K562 (cell line): ENCODE data around the gene CCT5. TPM values are rescaled to one million over a fixed set of nuclear protein-coding genes. Genes with fewer than 3 reads are reported as not detected.

Experiments used
- ARID2 ChIP-seq: fragments of 450-650 bp; IDR thresholded peaks from 2 replicates; pipeline ENCODE4 v1.6.1; 2017; ENCODE audit warnings: antibody characterized with exemption, mild to moderate bottlenecking
- C11orf30 ChIP-seq: fragments of 450-650 bp; IDR thresholded peaks from 2 replicates; pipeline ENCODE4 v1.6.1; 2016; ENCODE audit warnings: low read depth, mild to moderate bottlenecking
- DMBX1 ChIP-seq: fragments of 250-450 bp; sonication (Bioruptor Pico); IDR thresholded peaks from 2 replicates; pipeline ENCODE4 v1.8.0; 2022; ENCODE audit warnings: inconsistent platforms, mild to moderate bottlenecking, moderate library complexity, borderline replicate concordance
- DPF2 ChIP-seq: fragments of 450-650 bp; IDR thresholded peaks from 2 replicates; pipeline ENCODE4 v1.6.1; 2016
- ERF ChIP-seq: fragments of 450-650 bp; formaldehyde crosslinking; IDR thresholded peaks from 2 replicates; pipeline ENCODE4 v1.4.0; 2020; ENCODE audit warnings: mild to moderate bottlenecking, mixed read lengths
- FIP1L1 ChIP-seq: fragments of 200-400 bp; formaldehyde crosslinking; IDR thresholded peaks from 2 replicates; pipeline ENCODE4 v1.6.1; 2018; ENCODE audit warnings: mild to moderate bottlenecking, low read depth, low read length; ENCODE audit not compliant: poor library complexity, severe bottlenecking
- GATAD2B ChIP-seq: fragments of 450-650 bp; IDR thresholded peaks from 2 replicates; pipeline ENCODE4 v1.6.1; 2017; ENCODE audit warnings: mild to moderate bottlenecking, borderline replicate concordance
- KLF10 ChIP-seq: fragments of 250-450 bp; sonication (Bioruptor Pico); IDR thresholded peaks from 2 replicates; pipeline ENCODE4 v1.6.1; 2021; ENCODE audit warnings: matching md5 sums
- KLF13 ChIP-seq: fragments of 450-650 bp; IDR thresholded peaks from 2 replicates; pipeline ENCODE4 v1.6.1; 2016; ENCODE audit warnings: missing genetic modification characterization, low read depth, mild to moderate bottlenecking, missing compliant biosample characterization, moderate library complexity, borderline replicate concordance
- LARP7 ChIP-seq: fragments of 450-650 bp; IDR thresholded peaks from 2 replicates; pipeline ENCODE4 v1.6.1; 2016
- MED1 ChIP-seq: sonication (generic); formaldehyde crosslinking; IDR thresholded peaks from 2 replicates; pipeline ENCODE4 v1.8.1; 2023; ENCODE audit warnings: missing genetic modification reagents, borderline replicate concordance
- NEUROD1 ChIP-seq: fragments of 150-350 bp; IDR thresholded peaks from 2 replicates; pipeline ENCODE4 v1.6.1; 2014; ENCODE audit warnings: borderline replicate concordance, low read length, low read depth; ENCODE audit not compliant: partially characterized antibody
- POLR2B ChIP-seq: fragments of 450-650 bp; IDR thresholded peaks from 2 replicates; pipeline ENCODE4 v1.6.1; 2018; ENCODE audit warnings: low read depth; ENCODE audit not compliant: partially characterized antibody
- PTBP1 ChIP-seq: fragments of 200-400 bp; formaldehyde crosslinking; IDR thresholded peaks from 2 replicates; pipeline ENCODE4 v1.6.1; 2017; ENCODE audit warnings: low read depth, low read length
- SMAD4 ChIP-seq: fragments of 250-450 bp; sonication (Bioruptor Pico); conservative IDR thresholded peaks from 2 replicates; pipeline ENCODE4 v1.8.0; 2021; ENCODE audit warnings: inconsistent platforms, mild to moderate bottlenecking, moderate library complexity
- TEAD4 ChIP-seq, 2 experiments: sonication (generic) in 1 of 2; formaldehyde crosslinking in 1 of 2; IDR thresholded peaks; 2 replicates each; pipeline versions ENCODE4 v1.6.1 to v1.8.0; 2012 to 2022; ENCODE audit warnings: borderline replicate concordance in 1 of 2, inconsistent platforms in 1 of 2, low read length in 1 of 2, mild to moderate bottlenecking in 1 of 2, missing genetic modification reagents in 1 of 2
- THRAP3 ChIP-seq: fragments of 450-650 bp; IDR thresholded peaks from 2 replicates; pipeline ENCODE4 v1.6.1; 2016; ENCODE audit warnings: mild to moderate bottlenecking, inconsistent platforms, borderline replicate concordance
- ZZZ3 ChIP-seq: fragments of 450-650 bp; IDR thresholded peaks from 2 replicates; pipeline ENCODE4 v1.6.1; 2016; ENCODE audit warnings: antibody characterized with exemption, mild to moderate bottlenecking, moderate library complexity
- polyA plus RNA-seq, 8 experiments: library from polyadenylated mRNA; depleted of rRNA in 4 of 8; stranded (reverse) in 5 of 8; unstranded in 3 of 8; fragments of >200 nt; fragmentation: Nextera tagmentation in 2 of 8; fragmentation: Illumina TruSeq in 1 of 8; extraction: Ambion mirVana in 2 of 8; extraction: Trizol in 1 of 8; gene quantifications; 2 replicates each; pipeline versions ENCODE4 v1.2.1 to v1.2.3, GENCODE V29; 2011 to 2014; ENCODE audit warnings: inconsistent platforms in 1 of 8, missing spikeins in 1 of 8
- total RNA-seq, 7 experiments: library from RNA; depleted of rRNA in 6 of 7; stranded (reverse); fragments of >200 nt in 6 of 7; fragmentation: Illumina TruSeq in 2 of 7; extraction: Trizol in 2 of 7; gene quantifications; 2 replicates each; pipeline versions ENCODE4 v1.2.1 to v1.2.3, GENCODE V29; 2011 to 2021; ENCODE audit warnings: low replicate concordance in 1 of 7
- TF ChIP-seq, protein P1 (sequence below): sonication (generic); formaldehyde crosslinking; IDR thresholded peaks from 2 replicates; pipeline ENCODE4 v1.8.1; 2023; ENCODE audit warnings: mild to moderate bottlenecking, missing genetic modification reagents
- TF ChIP-seq, protein P2 (sequence below), 2 experiments: IDR thresholded peaks; 2 replicates each; pipeline ENCODE4 v1.6.1; 2011; ENCODE audit warnings: borderline replicate concordance in 1 of 2, control low read depth in 1 of 2, low read depth in 1 of 2, low read length in 1 of 2, mild to moderate bottlenecking in 1 of 2, mixed read lengths in 1 of 2, moderate library complexity in 1 of 2; ENCODE audit not compliant: insufficient read depth in 1 of 2, insufficient read length in 1 of 2, poor library complexity in 1 of 2, severe bottlenecking in 1 of 2; ENCODE audit errors: extremely low read depth in 1 of 2
- TF ChIP-seq, protein P3 (sequence below): fragments of 450-650 bp; IDR thresholded peaks from 2 replicates; pipeline ENCODE4 v1.7.0; 2016; ENCODE audit warnings: borderline replicate concordance
- TF ChIP-seq, protein P4 (sequence below): sonication (generic); formaldehyde crosslinking; IDR thresholded peaks from 2 replicates; pipeline ENCODE4 v1.8.0; 2022; ENCODE audit warnings: missing genetic modification reagents, mild to moderate bottlenecking, borderline replicate concordance

Gene CCT5
- total and polyA plus RNA-seq, 9 of the 15 experiments (the other 6 are each of a cell fraction or from before 2014, with no cell fraction given), result 782 to 1,606 (median 1,153) TPM

DNA sequence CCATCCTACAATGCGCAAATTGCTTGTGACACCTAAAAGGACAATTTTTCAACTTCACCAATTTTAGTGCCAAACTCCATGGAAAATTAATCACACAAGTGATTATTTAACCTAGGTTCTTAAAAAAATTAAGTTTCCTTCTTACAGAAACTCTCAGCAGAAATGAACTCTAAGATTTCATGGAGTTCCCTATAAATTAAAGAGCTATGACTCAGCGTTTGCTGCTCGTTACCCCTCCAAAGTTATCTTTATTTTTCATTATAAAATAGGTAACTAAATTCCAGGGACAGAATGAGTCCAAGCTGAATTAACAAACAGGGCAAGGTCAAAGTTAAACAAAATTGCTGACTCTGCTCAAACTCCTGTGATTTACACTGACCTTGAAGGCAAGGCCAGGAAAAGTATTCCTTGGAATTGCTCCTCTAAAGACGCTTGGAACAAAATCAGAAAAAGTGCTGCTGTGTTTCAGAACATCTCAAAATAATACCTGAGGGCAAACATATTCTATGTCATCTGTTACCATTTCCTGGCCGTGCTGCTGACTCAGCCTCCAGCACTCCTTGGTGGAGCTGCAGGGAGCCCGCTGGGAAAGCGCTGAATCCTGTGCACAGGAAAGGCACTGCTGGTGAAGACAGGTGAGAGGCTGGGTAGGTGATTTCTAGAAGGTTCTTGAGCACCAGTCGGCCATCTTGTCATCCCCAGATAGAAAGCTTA, 60.1 kb downstream of the CCT5 start (continued):
- peak; percentile 99 for TF ChIP-seq C11orf30
- TF ChIP-seq PTBP1, result no peak
- no peak for TF ChIP-seq KLF10 (CRISPR knock-in tag)
- no peak for TF ChIP-seq KLF13 (tag)
- peak; percentile 31; the same call in 1 of the 2 replicates for TF ChIP-seq DPF2
- no peak for TF ChIP-seq ARID2
- TF ChIP-seq, protein P1, sequence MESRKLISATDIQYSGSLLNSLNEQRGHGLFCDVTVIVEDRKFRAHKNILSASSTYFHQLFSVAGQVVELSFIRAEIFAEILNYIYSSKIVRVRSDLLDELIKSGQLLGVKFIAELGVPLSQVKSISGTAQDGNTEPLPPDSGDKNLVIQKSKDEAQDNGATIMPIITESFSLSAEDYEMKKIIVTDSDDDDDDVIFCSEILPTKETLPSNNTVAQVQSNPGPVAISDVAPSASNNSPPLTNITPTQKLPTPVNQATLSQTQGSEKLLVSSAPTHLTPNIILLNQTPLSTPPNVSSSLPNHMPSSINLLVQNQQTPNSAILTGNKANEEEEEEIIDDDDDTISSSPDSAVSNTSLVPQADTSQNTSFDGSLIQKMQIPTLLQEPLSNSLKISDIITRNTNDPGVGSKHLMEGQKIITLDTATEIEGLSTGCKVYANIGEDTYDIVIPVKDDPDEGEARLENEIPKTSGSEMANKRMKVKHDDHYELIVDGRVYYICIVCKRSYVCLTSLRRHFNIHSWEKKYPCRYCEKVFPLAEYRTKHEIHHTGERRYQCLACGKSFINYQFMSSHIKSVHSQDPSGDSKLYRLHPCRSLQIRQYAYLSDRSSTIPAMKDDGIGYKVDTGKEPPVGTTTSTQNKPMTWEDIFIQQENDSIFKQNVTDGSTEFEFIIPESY (CRISPR knock-in tag), result peak; percentile 77; the same call in 1 of the 2 replicates
- TF ChIP-seq NEUROD1, result no peak
- TF ChIP-seq, protein P2, sequence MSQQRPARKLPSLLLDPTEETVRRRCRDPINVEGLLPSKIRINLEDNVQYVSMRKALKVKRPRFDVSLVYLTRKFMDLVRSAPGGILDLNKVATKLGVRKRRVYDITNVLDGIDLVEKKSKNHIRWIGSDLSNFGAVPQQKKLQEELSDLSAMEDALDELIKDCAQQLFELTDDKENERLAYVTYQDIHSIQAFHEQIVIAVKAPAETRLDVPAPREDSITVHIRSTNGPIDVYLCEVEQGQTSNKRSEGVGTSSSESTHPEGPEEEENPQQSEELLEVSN (IDR thresholded peaks at IDR 0.05; ENCODE audit: borderline replicate concordance in 1 of 2, extremely low read depth in 1 of 2, insufficient read depth in 1 of 2, insufficient read length in 1 of 2, low read depth in 1 of 2, low read length in 1 of 2, poor library complexity in 1 of 2, severe bottlenecking in 1 of 2), result no peak
- TF ChIP-seq ZZZ3, result no peak
- no peak for TF ChIP-seq ERF (CRISPR knock-in tag)
- TF ChIP-seq, protein P3, sequence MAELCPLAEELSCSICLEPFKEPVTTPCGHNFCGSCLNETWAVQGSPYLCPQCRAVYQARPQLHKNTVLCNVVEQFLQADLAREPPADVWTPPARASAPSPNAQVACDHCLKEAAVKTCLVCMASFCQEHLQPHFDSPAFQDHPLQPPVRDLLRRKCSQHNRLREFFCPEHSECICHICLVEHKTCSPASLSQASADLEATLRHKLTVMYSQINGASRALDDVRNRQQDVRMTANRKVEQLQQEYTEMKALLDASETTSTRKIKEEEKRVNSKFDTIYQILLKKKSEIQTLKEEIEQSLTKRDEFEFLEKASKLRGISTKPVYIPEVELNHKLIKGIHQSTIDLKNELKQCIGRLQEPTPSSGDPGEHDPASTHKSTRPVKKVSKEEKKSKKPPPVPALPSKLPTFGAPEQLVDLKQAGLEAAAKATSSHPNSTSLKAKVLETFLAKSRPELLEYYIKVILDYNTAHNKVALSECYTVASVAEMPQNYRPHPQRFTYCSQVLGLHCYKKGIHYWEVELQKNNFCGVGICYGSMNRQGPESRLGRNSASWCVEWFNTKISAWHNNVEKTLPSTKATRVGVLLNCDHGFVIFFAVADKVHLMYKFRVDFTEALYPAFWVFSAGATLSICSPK, result no peak
- no peak for TF ChIP-seq FIP1L1
- TF ChIP-seq POLR2B, result no peak
- TF ChIP-seq, protein P4, sequence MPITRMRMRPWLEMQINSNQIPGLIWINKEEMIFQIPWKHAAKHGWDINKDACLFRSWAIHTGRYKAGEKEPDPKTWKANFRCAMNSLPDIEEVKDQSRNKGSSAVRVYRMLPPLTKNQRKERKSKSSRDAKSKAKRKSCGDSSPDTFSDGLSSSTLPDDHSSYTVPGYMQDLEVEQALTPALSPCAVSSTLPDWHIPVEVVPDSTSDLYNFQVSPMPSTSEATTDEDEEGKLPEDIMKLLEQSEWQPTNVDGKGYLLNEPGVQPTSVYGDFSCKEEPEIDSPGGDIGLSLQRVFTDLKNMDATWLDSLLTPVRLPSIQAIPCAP (CRISPR knock-in tag), result no peak
- no peak for TF ChIP-seq TEAD4 (IDR thresholded peaks at IDR 0.05; ENCODE audit: low read length)
- TF ChIP-seq TEAD4 (CRISPR knock-in tag; IDR thresholded peaks at IDR 0.05; ENCODE audit: borderline replicate concordance), result no peak
- no peak for TF ChIP-seq DMBX1 (CRISPR knock-in tag)
- no peak for TF ChIP-seq SMAD4 (CRISPR knock-in tag)
- no peak for TF ChIP-seq THRAP3
- no peak for TF ChIP-seq LARP7
- TF ChIP-seq MED1 (CRISPR knock-in tag), result no peak
- TF ChIP-seq GATAD2B, result peak; percentile 52; the same call in 1 of the 2 replicates
